SK-N-SH treated with all-trans-retinoic acid at 6 μM for 48 hours (cell line): Measurements from ENCODE around the gene OLFML2A.

Experiments used
- BACH2 ChIP-seq: fragments of 250-450 bp; sonication (Bioruptor Pico); IDR thresholded peaks from 2 replicates; pipeline ENCODE4 v1.9.0; 2021; ENCODE audit warnings: mild to moderate bottlenecking, borderline replicate concordance
- CREB5 ChIP-seq: fragments of 250-450 bp; sonication (Bioruptor Pico); IDR thresholded peaks from 2 replicates; pipeline ENCODE4 v1.5.1; 2020; ENCODE audit warnings: low read depth, mild to moderate bottlenecking, moderate library complexity
- ISL1 ChIP-seq: fragments of 250-450 bp; sonication (Bioruptor Pico); IDR thresholded peaks from 2 replicates; pipeline ENCODE4 v2.1.2; 2022; ENCODE audit warnings: mild to moderate bottlenecking, moderate library complexity
- OSR1 ChIP-seq: fragments of 250-450 bp; sonication (Bioruptor Pico); IDR thresholded peaks from 2 replicates; pipeline ENCODE4 v1.8.0; 2022; ENCODE audit warnings: moderate library complexity, mild to moderate bottlenecking, inconsistent platforms
- PATZ1 ChIP-seq: fragments of 250-450 bp; sonication (Bioruptor Pico); IDR thresholded peaks from 2 replicates; pipeline ENCODE4 v1.8.0; 2020; ENCODE audit warnings: mild to moderate bottlenecking, moderate library complexity, borderline replicate concordance
- RARB ChIP-seq: fragments of 250-450 bp; sonication (Bioruptor Pico); IDR thresholded peaks from 2 replicates; pipeline ENCODE4 v1.8.0; 2021; ENCODE audit warnings: mild to moderate bottlenecking, moderate library complexity
- TCF4 ChIP-seq: fragments of 250-450 bp; sonication (Bioruptor Pico); IDR thresholded peaks from 2 replicates; pipeline ENCODE4 v1.8.0; 2021; ENCODE audit warnings: mild to moderate bottlenecking, moderate library complexity, borderline replicate concordance
- ZC3H10 ChIP-seq: fragments of 250-450 bp; sonication (Bioruptor Pico); IDR thresholded peaks from 2 replicates; pipeline ENCODE4 v1.5.1; 2021; ENCODE audit warnings: mild to moderate bottlenecking, moderate library complexity
- ZFP3 ChIP-seq: fragments of 250-450 bp; sonication (Bioruptor Pico); IDR thresholded peaks from 2 replicates; pipeline ENCODE4 v1.5.0; 2020; ENCODE audit warnings: mild to moderate bottlenecking, moderate library complexity
- ZFP30 ChIP-seq: fragments of 450-650 bp; formaldehyde crosslinking; IDR thresholded peaks from 2 replicates; pipeline ENCODE4 v1.5.0; 2022; ENCODE audit warnings: mild to moderate bottlenecking, moderate library complexity
- ZNF70 ChIP-seq: fragments of 450-650 bp; formaldehyde crosslinking; IDR thresholded peaks from 2 replicates; pipeline ENCODE4 v1.5.0; 2020; ENCODE audit warnings: mild to moderate bottlenecking, moderate library complexity

- TF ChIP-seq RARB (no peak), CREB5 (no peak), ISL1 (CRISPR knock-in tag) (no peak), PATZ1 (CRISPR knock-in tag) (no peak), ZNF70 (CRISPR knock-in tag) (no peak), OSR1 (no peak), TCF4 (CRISPR knock-in tag) (no peak), ZFP30 (CRISPR knock-in tag) (no peak), ZC3H10 (no peak), ZFP3 (CRISPR knock-in tag) (no peak), BACH2 (no peak)
These were observed 15.7 kb upstream of the OLFML2A start for GRCh38 chr9:124761196-124761595.
